Immature natural killer cell (primary cell): ENCODE data around the gene PLA2G12B. TPM values are rescaled to one million over a fixed set of nuclear protein-coding genes. Genes with fewer than 3 reads are reported as not detected.
"Not testable (repeated sequence)": the region's sequence is repeated elsewhere in the genome, so short reads cannot be mapped to it uniquely, and the experiment has no call there.

Experiments
- DNase-seq, 3 donors: peaks; one replicate each; pipeline ENCODE4 v3.0.0; 2022; ENCODE audit warnings: mixed read lengths in 1 of 3
- H3K27ac Mint-ChIP-seq, 6 donors: one replicate each; pipeline ENCODE4 v1.8.0; 2020; ENCODE audit warnings: mixed read lengths in 6 of 6, mild to moderate bottlenecking in 5 of 6, inconsistent platforms in 4 of 6, moderate library complexity in 3 of 6
- H3K27me3 Mint-ChIP-seq, 3 donors: one replicate each; pipeline ENCODE4 v1.8.0; 2020 to 2021; ENCODE audit warnings: low read depth in 3 of 3, mild to moderate bottlenecking in 3 of 3, mixed read lengths in 3 of 3, moderate library complexity in 3 of 3, inconsistent platforms in 1 of 3
- H3K36me3 Mint-ChIP-seq, 3 donors: one replicate each; pipeline ENCODE4 v1.8.0; 2020; ENCODE audit warnings: mixed read lengths in 3 of 3, inconsistent platforms in 2 of 3, mild to moderate bottlenecking in 2 of 3
- H3K4me1 Mint-ChIP-seq, 2 donors: one replicate each; pipeline ENCODE4 v1.8.0; 2020; ENCODE audit warnings: inconsistent platforms in 2 of 2, mild to moderate bottlenecking in 2 of 2, mixed read lengths in 2 of 2, moderate library complexity in 1 of 2
- H3K4me3 Mint-ChIP-seq, 5 donors: one replicate each; pipeline ENCODE4 v1.8.0; 2020; ENCODE audit warnings: mild to moderate bottlenecking in 5 of 5, mixed read lengths in 5 of 5, inconsistent platforms in 3 of 5, moderate library complexity in 3 of 5
- H3K9me3 Mint-ChIP-seq, 6 donors: one replicate each; pipeline ENCODE4 v1.8.0; 2020; ENCODE audit warnings: mild to moderate bottlenecking in 6 of 6, mixed read lengths in 6 of 6, inconsistent platforms in 4 of 6, moderate library complexity in 3 of 6
- polyA plus RNA-seq, 3 donors: library from polyadenylated mRNA; unstranded; fragments of 300-500 nt; fragmentation: Illumina TruSeq; gene quantifications; one replicate each; pipeline ENCODE4 v1.2.3, GENCODE V29; 2021

PLA2G12B gene
- polyA plus RNA-seq, 3 donors from 2014 or later = not detected

- Mint-ChIP-seq H3K4me1 (no peaks in the 10 kb centered on the region), H3K9me3 (peaks cover 6 to 21% (median 17%) of the 10 kb centered on the region in 6 donors), H3K27ac (no peak overlapping the region), H3K4me3 (no peak overlapping the region), H3K36me3 (peaks cover 0 to 7% (median 0%) of the 10 kb centered on the region in 3 donors), H3K27me3 (peaks cover 0 to 16% (median 7%) of the 10 kb centered on the region in 3 donors)
- no peak for DNase-seq
Measured at GRCh38 chr10:72924351-72924750, 30.3 kb downstream of the PLA2G12B start.

DNA sequence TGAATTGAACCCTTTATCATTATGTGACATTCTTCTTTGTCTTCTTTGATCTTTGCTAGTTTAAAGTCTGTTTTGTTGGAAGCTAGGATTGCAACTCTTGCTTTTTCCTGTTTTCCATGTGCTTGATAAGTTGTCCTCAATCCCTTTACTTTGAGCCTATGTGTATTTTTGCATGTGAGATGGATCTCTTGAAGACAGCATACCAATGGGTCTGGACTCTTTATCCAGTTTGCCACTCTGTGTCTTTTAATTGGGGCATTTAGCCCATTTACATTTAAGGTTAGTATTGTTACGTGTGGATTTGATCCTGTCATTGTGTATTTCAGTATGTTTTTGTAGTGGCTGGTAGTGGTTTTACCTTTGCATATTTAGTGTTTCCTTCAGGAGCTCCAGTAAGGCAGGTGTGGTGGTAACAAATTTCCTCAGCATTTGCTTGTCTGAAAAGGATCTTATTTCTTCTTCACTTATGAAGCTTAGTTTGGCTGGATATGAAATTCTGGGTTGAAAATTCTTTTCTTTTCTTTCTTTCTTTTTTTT, 33.4 kb downstream of the PLA2G12B start:
- H3K27me3 Mint-ChIP-seq = peaks cover 0 to 20% (median 12%) of the 10 kb centered on the region in 3 donors
- H3K4me3 Mint-ChIP-seq, DNase-seq, H3K27ac Mint-ChIP-seq, H3K4me1 Mint-ChIP-seq, H3K36me3 Mint-ChIP-seq: not testable (repeated sequence)
- H3K9me3 Mint-ChIP-seq = peaks cover 6 to 21% (median 17%) of the 10 kb centered on the region in 6 donors

- peaks cover 0 to 14% (median 14%) of the 10 kb centered on the region in 3 donors for H3K27me3 Mint-ChIP-seq
- H3K4me1 Mint-ChIP-seq = no peaks in the 10 kb centered on the region
- DNase-seq = no peak
- H3K36me3 Mint-ChIP-seq = peaks cover 0 to 7% (median 0%) of the 10 kb centered on the region in 3 donors
- H3K27ac Mint-ChIP-seq = no peak overlapping the region
- peaks cover 6 to 21% (median 17%) of the 10 kb centered on the region in 6 donors for H3K9me3 Mint-ChIP-seq
- no peak overlapping the region for H3K4me3 Mint-ChIP-seq
Measured at GRCh38 chr10:72918352-72918751, 36.3 kb downstream of the PLA2G12B start.

DNA sequence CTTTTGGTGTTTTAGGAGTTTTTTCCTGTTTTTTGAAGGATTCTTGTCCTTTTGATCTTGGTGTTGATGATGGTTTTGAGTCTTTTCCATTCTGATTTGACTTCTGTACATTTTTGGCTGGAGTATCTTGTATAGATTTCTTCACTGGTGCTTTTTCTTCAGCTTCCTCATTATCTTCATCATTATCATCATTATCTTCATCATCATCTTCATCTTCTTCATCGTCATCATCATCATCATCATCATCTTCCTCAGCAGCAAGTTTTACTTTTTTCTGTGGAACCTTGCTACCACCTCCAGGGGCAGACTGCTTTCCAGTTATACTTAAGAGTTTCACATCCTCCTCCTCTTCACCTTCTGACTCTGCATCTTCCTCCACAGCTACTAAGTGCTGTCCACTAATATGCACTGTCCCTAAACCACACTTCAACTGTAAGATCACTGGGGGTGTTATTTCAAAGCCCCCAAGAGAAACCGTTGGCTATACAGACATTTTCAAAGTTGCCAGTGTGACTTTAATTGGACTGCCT, 36.7 kb downstream of the PLA2G12B start:
- DNase-seq, H3K27ac Mint-ChIP-seq, H3K4me3 Mint-ChIP-seq, H3K36me3 Mint-ChIP-seq, H3K4me1 Mint-ChIP-seq: not testable (repeated sequence)
- peaks cover 0 to 14% (median 13%) of the 10 kb centered on the region in 3 donors for H3K27me3 Mint-ChIP-seq
- H3K9me3 Mint-ChIP-seq = peaks cover 6 to 21% (median 17%) of the 10 kb centered on the region in 6 donors

DNA sequence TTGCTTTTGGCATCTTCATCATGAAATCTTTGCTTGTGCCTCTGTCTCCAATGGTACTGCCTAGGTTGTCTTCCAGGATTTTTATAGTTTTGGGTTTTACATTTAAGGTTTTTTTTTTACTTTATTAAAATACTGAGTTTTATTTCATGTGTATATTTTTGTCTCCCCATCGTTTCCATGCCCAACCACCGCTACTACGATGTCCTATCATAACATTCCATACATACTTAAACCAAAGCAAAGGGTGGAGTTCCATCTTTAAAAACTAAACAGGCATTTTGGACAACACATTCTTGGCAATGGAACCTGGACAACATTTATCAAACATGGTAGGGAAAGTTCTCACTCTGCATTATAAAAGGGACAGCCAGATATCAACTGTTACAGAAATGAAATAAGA, 37.4 kb downstream of the PLA2G12B start:
- not testable (repeated sequence) for H3K4me1 Mint-ChIP-seq, DNase-seq, H3K36me3 Mint-ChIP-seq, H3K4me3 Mint-ChIP-seq, H3K27ac Mint-ChIP-seq
- Mint-ChIP-seq H3K9me3 (peaks cover 4 to 16% (median 13%) of the 10 kb centered on the region in 6 donors), H3K27me3 (peaks cover 0 to 14% (median 10%) of the 10 kb centered on the region in 3 donors)

DNA sequence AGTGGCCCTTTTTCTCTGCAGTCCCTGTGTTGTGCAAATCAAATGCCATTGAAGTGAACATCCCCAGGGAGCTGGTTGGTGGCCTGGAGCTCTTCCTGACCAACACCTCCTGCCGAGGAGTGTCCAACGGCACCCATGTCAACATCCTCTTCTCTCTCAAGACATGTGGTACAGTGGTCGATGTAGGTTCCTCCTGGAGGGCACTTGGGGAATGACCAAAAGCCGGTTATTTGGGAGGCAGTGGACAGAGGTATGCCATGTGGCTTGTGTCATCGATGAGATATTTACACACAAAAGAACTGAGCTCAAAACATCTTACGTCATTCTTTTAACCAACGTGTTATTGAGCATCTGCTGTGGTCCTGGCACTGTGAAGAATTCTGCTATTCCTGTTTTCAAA, 41.3 kb downstream of the PLA2G12B start:
- no peaks in the 10 kb centered on the region for H3K9me3 Mint-ChIP-seq
- H3K4me1 Mint-ChIP-seq = no peaks in the 10 kb centered on the region
- H3K27me3 Mint-ChIP-seq = peaks cover 0 to 4% (median 0%) of the 10 kb centered on the region in 3 donors
- no peaks in the 10 kb centered on the region for H3K36me3 Mint-ChIP-seq
- no peak for DNase-seq
- no peak overlapping the region for H3K4me3 Mint-ChIP-seq
- no peak overlapping the region for H3K27ac Mint-ChIP-seq

- Mint-ChIP-seq H3K27ac (no peak overlapping the region), H3K36me3 (no peaks in the 10 kb centered on the region), H3K27me3 (peaks cover 0 to 3% (median 0%) of the 10 kb centered on the region in 3 donors), H3K4me3 (no peak overlapping the region), H3K4me1 (no peaks in the 10 kb centered on the region), H3K9me3 (no peaks in the 10 kb centered on the region)
- DNase-seq = no peak
Measured at GRCh38 chr10:72912736-72913135, 41.9 kb downstream of the PLA2G12B start.

DNA sequence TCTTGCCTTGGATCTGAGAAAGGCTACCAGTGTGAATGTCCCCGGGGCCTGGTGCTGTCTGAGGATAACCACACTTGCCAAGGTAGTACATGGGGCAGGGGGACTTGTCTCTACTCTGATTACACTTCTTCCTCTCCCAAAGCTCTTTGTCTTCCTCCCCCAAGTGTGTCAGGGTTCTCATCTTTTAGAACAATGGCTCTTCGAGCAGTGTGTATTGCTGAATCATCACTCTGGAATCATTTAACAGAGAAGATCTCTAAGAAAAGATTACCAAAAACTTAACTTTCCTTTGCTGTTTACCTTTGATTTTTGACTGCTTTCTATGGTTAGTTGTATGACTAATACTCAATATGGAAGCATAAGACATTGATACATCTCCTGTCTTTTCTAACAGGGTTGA, 42.8 kb downstream of the PLA2G12B start:
- no peaks in the 10 kb centered on the region for H3K9me3 Mint-ChIP-seq
- H3K27me3 Mint-ChIP-seq = peaks cover 0 to 3% (median 2%) of the 10 kb centered on the region in 3 donors
- H3K4me3 Mint-ChIP-seq = no peak overlapping the region
- H3K36me3 Mint-ChIP-seq = no peaks in the 10 kb centered on the region
- DNase-seq = no peak
- H3K4me1 Mint-ChIP-seq = no peaks in the 10 kb centered on the region
- no peak overlapping the region for H3K27ac Mint-ChIP-seq

DNA sequence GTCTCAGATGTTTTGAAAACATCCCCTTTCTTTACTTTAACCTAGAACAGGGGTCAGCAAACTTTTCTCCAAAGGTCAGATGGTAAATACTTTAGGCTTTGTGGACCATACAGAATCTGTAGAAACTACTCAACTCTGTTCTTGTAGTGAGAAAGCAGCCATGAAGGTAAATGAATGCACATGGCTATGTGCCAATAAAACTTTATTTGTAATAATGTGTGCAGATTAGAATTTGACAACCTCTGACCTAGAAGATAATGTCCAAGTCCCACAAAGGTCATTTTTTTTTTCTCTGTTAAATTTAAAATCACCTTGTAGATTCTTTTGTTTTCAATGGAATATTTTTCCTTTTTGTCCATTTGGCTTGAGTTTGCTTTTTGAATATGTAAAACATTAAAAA, 43.9 kb downstream of the PLA2G12B start:
- no peak for DNase-seq
- no peaks in the 10 kb centered on the region for H3K36me3 Mint-ChIP-seq
- peaks cover 0 to 3% (median 2%) of the 10 kb centered on the region in 3 donors for H3K27me3 Mint-ChIP-seq
- peaks cover 3 to 6% of the 10 kb centered on the region in 2 donors for H3K4me1 Mint-ChIP-seq
- no peak overlapping the region for H3K4me3 Mint-ChIP-seq
- H3K27ac Mint-ChIP-seq = no peak overlapping the region
- H3K9me3 Mint-ChIP-seq = no peaks in the 10 kb centered on the region

GRCh38 chr10:72906446-72906845, 48.2 kb downstream of the PLA2G12B start:
- Mint-ChIP-seq H3K4me1 (peaks cover 3 to 6% of the 10 kb centered on the region in 2 donors), H3K27me3 (peaks cover 0 to 8% (median 4%) of the 10 kb centered on the region in 3 donors), H3K4me3 (peak overlapping the region in 1 of 5 donors; percentile 36), H3K27ac (no peak overlapping the region), H3K9me3 (no peaks in the 10 kb centered on the region), H3K36me3 (no peaks in the 10 kb centered on the region)
- DNase-seq = no peak

GRCh38 chr10:72904806-72905205, 49.8 kb downstream of the PLA2G12B start:
- Mint-ChIP-seq H3K4me1 (peaks cover 3 to 6% of the 10 kb centered on the region in 2 donors), H3K36me3 (no peaks in the 10 kb centered on the region), H3K27me3 (peaks cover 0 to 6% (median 4%) of the 10 kb centered on the region in 3 donors), H3K9me3 (no peaks in the 10 kb centered on the region), H3K27ac (no peak overlapping the region), H3K4me3 (no peak overlapping the region)
- DNase-seq = no peak

DNA sequence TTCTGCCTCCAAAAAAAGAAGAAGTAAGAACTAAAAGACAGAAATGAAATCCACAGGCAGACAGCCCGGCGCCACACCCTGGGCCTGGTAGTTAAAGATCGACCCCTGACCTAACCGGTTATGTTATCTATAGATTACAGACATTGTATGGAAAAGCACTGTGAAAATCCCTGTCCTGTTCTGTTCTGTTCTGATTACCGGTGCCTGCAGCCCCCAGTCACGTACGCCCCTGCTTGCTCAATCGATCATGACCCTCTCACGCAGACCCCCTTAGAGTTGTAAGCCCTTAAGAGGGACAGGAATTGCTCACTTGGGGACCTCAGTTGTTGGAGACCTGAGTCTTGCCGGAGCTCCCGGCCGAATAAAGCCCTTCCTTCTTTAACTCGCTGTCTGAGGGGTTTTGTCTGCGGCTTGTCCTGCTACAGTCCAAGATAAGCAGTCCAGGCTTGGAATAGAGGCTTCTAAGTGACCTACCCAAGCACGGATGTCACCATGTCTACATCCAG, 50.6 kb downstream of the PLA2G12B start:
- not testable (repeated sequence) for H3K9me3 Mint-ChIP-seq, H3K36me3 Mint-ChIP-seq, H3K4me3 Mint-ChIP-seq, H3K4me1 Mint-ChIP-seq, DNase-seq, H3K27me3 Mint-ChIP-seq, H3K27ac Mint-ChIP-seq

- Mint-ChIP-seq H3K9me3 (no peaks in the 10 kb centered on the region), H3K4me1 (no peaks in the 10 kb centered on the region), H3K27me3 (peaks cover 3 to 6% (median 4%) of the 10 kb centered on the region in 3 donors), H3K4me3 (no peak overlapping the region), H3K36me3 (no peaks in the 10 kb centered on the region), H3K27ac (no peak overlapping the region)
- no peak for DNase-seq
Measured at GRCh38 chr10:72899545-72899944, 55.1 kb downstream of the PLA2G12B start.

DNA sequence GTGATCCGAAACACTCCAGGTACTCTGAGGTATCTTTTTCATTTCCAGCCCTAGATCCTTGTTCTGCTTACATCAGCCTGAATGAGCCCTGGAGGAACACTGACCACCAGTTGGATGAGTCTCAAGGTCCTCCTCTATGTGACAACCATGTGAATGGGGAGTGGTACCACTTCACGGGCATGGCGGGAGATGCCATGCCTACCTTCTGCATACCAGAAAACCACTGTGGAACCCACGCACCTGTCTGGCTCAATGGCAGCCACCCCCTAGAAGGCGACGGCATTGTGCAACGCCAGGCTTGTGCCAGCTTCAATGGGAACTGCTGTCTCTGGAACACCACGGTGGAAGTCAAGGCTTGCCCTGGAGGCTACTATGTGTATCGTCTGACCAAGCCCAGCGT, 56.0 kb downstream of the PLA2G12B start:
- no peak overlapping the region for H3K4me3 Mint-ChIP-seq
- H3K27ac Mint-ChIP-seq = no peak overlapping the region
- no peaks in the 10 kb centered on the region for H3K36me3 Mint-ChIP-seq
- no peak for DNase-seq
- H3K27me3 Mint-ChIP-seq = peaks cover 3 to 8% (median 3%) of the 10 kb centered on the region in 3 donors
- H3K4me1 Mint-ChIP-seq = no peaks in the 10 kb centered on the region
- no peaks in the 10 kb centered on the region for H3K9me3 Mint-ChIP-seq
